Measurements from ENCODE around the gene ATXN1. TPM values are rescaled to one million over a fixed set of nuclear protein-coding genes. Genes with fewer than 3 reads are reported as not detected.
"Not testable (repeated sequence)": the region's sequence is repeated elsewhere in the genome, so short reads cannot be mapped to it uniquely, and the experiment has no call there.

Gene ATXN1
- total RNA-seq, 2 experiments from 2014 or later = 34.1 to 36.7 TPM

GRCh38 chr6:16406538-16406937 lies 354.7 kb downstream of the ATXN1 start:
- POLR2A ChIA-PET; H3K9me3 Mint-ChIP-seq; DNase-seq; H3K27me3 Mint-ChIP-seq; H3K4me3 Mint-ChIP-seq; H3K27ac Mint-ChIP-seq; intact Hi-C loops (cut with micrococcal nuclease): not testable (repeated sequence)
- peaks cover 51% of the 10 kb centered on the region for H3K4me1 Mint-ChIP-seq (ENCODE audit: low read depth)
- peaks cover 11% of the 10 kb centered on the region for H3K36me3 Mint-ChIP-seq
- CTCF ChIA-PET = interaction anchor here (0.8 to 1.5 kb wide), 6 partner anchors 10 to 120 kb away, joined by 3 to 5 read pairs (median 4); no protein-coding TSS in a partner anchor

- Mint-ChIP-seq H3K4me3 (no peak overlapping the region), H3K27ac (no peak overlapping the region), H3K9me3 (no peaks in the 10 kb centered on the region), H3K36me3 (peaks cover 12% of the 10 kb centered on the region), H3K4me1 (ENCODE audit: low read depth) (peaks cover 46% of the 10 kb centered on the region), H3K27me3 (no peaks in the 10 kb centered on the region)
- intact Hi-C loops (cut with micrococcal nuclease) = no loop called here
- DNase-seq = no peak
- ChIA-PET CTCF (interaction anchor here (1.1 to 1.4 kb wide), 2 partner anchors 9 to 73 kb away, joined by 5 read pairs; no protein-coding TSS in a partner anchor), POLR2A (no interaction called here)
Measured at GRCh38 chr6:16405375-16405774, 355.9 kb downstream of the ATXN1 start.

GRCh38 chr6:16404456-16404855 lies 356.8 kb downstream of the ATXN1 start:
- Mint-ChIP-seq H3K36me3 (peaks cover 12% of the 10 kb centered on the region), H3K27me3 (no peaks in the 10 kb centered on the region), H3K9me3 (no peaks in the 10 kb centered on the region), H3K4me1 (ENCODE audit: low read depth) (peaks cover 38% of the 10 kb centered on the region), H3K4me3 (no peak overlapping the region), H3K27ac (no peak overlapping the region)
- intact Hi-C loops (cut with micrococcal nuclease) = no loop called here
- CTCF ChIA-PET = interaction anchor here (2.1 kb wide), 1 partner anchor 10 kb away, joined by 9 read pairs; no protein-coding TSS in a partner anchor
- DNase-seq = no peak
- POLR2A ChIA-PET = no interaction called here

GRCh38 chr6:16403831-16404230 lies 357.4 kb downstream of the ATXN1 start:
- peak; percentile 21 for DNase-seq
- H3K4me3 Mint-ChIP-seq = no peak overlapping the region
- ChIA-PET POLR2A (interaction anchor here (0.5 kb wide), 1 partner anchor 35 kb away, joined by 3 read pairs; no protein-coding TSS in a partner anchor), CTCF (interaction anchor here (0.7 to 2.1 kb wide), 5 partner anchors 10 to 551 kb away, joined by 3 to 9 read pairs (median 3); no protein-coding TSS in a partner anchor)
- no peak overlapping the region for H3K27ac Mint-ChIP-seq
- H3K36me3 Mint-ChIP-seq = peaks cover 12% of the 10 kb centered on the region
- intact Hi-C loops (cut with micrococcal nuclease) = no loop called here
- peaks cover 34% of the 10 kb centered on the region for H3K4me1 Mint-ChIP-seq (ENCODE audit: low read depth)
- no peaks in the 10 kb centered on the region for H3K27me3 Mint-ChIP-seq
- H3K9me3 Mint-ChIP-seq = no peaks in the 10 kb centered on the region

GRCh38 chr6:16402581-16402900 lies 358.7 kb downstream of the ATXN1 start:
- POLR2A ChIA-PET = no interaction called here
- CTCF ChIA-PET = interaction anchor here (1.0 to 2.1 kb wide), 3 partner anchors 10 to 109 kb away, joined by 3 to 9 read pairs (median 3); no protein-coding TSS in a partner anchor
- Mint-ChIP-seq H3K4me3 (no peak overlapping the region), H3K36me3 (peaks cover 9% of the 10 kb centered on the region), H3K27ac (no peak overlapping the region), H3K27me3 (no peaks in the 10 kb centered on the region), H3K4me1 (ENCODE audit: low read depth) (peaks cover 36% of the 10 kb centered on the region), H3K9me3 (no peaks in the 10 kb centered on the region)
- DNase-seq = no peak
- intact Hi-C loops (cut with micrococcal nuclease) = no loop called here

GRCh38 chr6:16400248-16400760 lies 361.0 kb downstream of the ATXN1 start:
- Mint-ChIP-seq H3K27ac (no peak overlapping the region), H3K4me1 (ENCODE audit: low read depth) (peaks cover 38% of the 10 kb centered on the region), H3K36me3 (peaks cover 9% of the 10 kb centered on the region), H3K27me3 (no peaks in the 10 kb centered on the region), H3K9me3 (no peaks in the 10 kb centered on the region), H3K4me3 (no peak overlapping the region)
- intact Hi-C loops (cut with micrococcal nuclease) = no loop called here
- DNase-seq = no peak
- ChIA-PET POLR2A (no interaction called here), CTCF (interaction anchor here (0.6 to 1.6 kb wide), 2 partner anchors 10 to 1246 kb away, joined by 3 to 5 read pairs; no protein-coding TSS in a partner anchor)

GRCh38 chr6:16399695-16400094 lies 361.6 kb downstream of the ATXN1 start:
- DNase-seq = no peak
- no peak overlapping the region for H3K27ac Mint-ChIP-seq
- no peaks in the 10 kb centered on the region for H3K27me3 Mint-ChIP-seq
- intact Hi-C loops (cut with micrococcal nuclease) = no loop called here
- H3K9me3 Mint-ChIP-seq = no peaks in the 10 kb centered on the region
- peaks cover 34% of the 10 kb centered on the region for H3K4me1 Mint-ChIP-seq (ENCODE audit: low read depth)
- peaks cover 9% of the 10 kb centered on the region for H3K36me3 Mint-ChIP-seq
- ChIA-PET POLR2A (no interaction called here), CTCF (no interaction called here)
- H3K4me3 Mint-ChIP-seq = no peak overlapping the region

GRCh38 chr6:16399158-16399557 lies 362.1 kb downstream of the ATXN1 start:
- POLR2A ChIA-PET = no interaction called here
- Mint-ChIP-seq H3K27me3 (no peaks in the 10 kb centered on the region), H3K4me1 (ENCODE audit: low read depth) (peaks cover 31% of the 10 kb centered on the region), H3K9me3 (no peaks in the 10 kb centered on the region), H3K4me3 (no peak overlapping the region), H3K36me3 (peaks cover 9% of the 10 kb centered on the region), H3K27ac (no peak overlapping the region)
- DNase-seq = no peak
- CTCF ChIA-PET = no interaction called here
- intact Hi-C loops (cut with micrococcal nuclease) = no loop called here

GRCh38 chr6:16398587-16398986 lies 362.7 kb downstream of the ATXN1 start:
- Mint-ChIP-seq H3K4me1 (ENCODE audit: low read depth) (peaks cover 26% of the 10 kb centered on the region), H3K4me3 (no peak overlapping the region), H3K27me3 (no peaks in the 10 kb centered on the region), H3K9me3 (no peaks in the 10 kb centered on the region), H3K36me3 (peaks cover 9% of the 10 kb centered on the region), H3K27ac (no peak overlapping the region)
- ChIA-PET POLR2A (no interaction called here), CTCF (interaction anchor here (2.8 kb wide), 1 partner anchor 115 kb away, joined by 9 read pairs; no protein-coding TSS in a partner anchor)
- no peak for DNase-seq
- intact Hi-C loops (cut with micrococcal nuclease) = no loop called here

GRCh38 chr6:16397623-16398022 lies 363.6 kb downstream of the ATXN1 start:
- ChIA-PET POLR2A (interaction anchor here (0.9 kb wide), 1 partner anchor 16 kb away, joined by 3 read pairs; no protein-coding TSS in a partner anchor), CTCF (interaction anchor here (1.7 to 2.8 kb wide), 2 partner anchors 12 to 116 kb away, joined by 5 to 9 read pairs; no protein-coding TSS in a partner anchor)
- no peak overlapping the region for H3K27ac Mint-ChIP-seq
- intact Hi-C loops (cut with micrococcal nuclease) = loop anchor here (1.0 kb wide), 3 partner anchors 23 to 554 kb away; no protein-coding TSS in a partner anchor
- H3K4me1 Mint-ChIP-seq (ENCODE audit: low read depth) = peaks cover 30% of the 10 kb centered on the region
- H3K4me3 Mint-ChIP-seq = no peak overlapping the region
- H3K27me3 Mint-ChIP-seq = no peaks in the 10 kb centered on the region
- peak; percentile 27 for DNase-seq
- H3K9me3 Mint-ChIP-seq = no peaks in the 10 kb centered on the region
- peaks cover 9% of the 10 kb centered on the region for H3K36me3 Mint-ChIP-seq

GRCh38 chr6:16396497-16397319 lies 364.6 kb downstream of the ATXN1 start:
- intact Hi-C loops (cut with micrococcal nuclease) = loop anchor here (1.0 kb wide), 3 partner anchors 24 to 555 kb away; no protein-coding TSS in a partner anchor
- Mint-ChIP-seq H3K36me3 (peaks cover 8% of the 10 kb centered on the region), H3K4me3 (no peak overlapping the region), H3K4me1 (ENCODE audit: low read depth) (peaks cover 27% of the 10 kb centered on the region), H3K9me3 (no peaks in the 10 kb centered on the region), H3K27ac (no peak overlapping the region), H3K27me3 (no peaks in the 10 kb centered on the region)
- POLR2A ChIA-PET = interaction anchor here (0.9 kb wide), 1 partner anchor 17 kb away, joined by 3 read pairs; no protein-coding TSS in a partner anchor
- peak; percentile 44 for DNase-seq
- CTCF ChIA-PET = interaction anchor here (0.6 to 2.8 kb wide), 5 partner anchors 9 to 117 kb away, joined by 3 to 9 read pairs (median 5); no protein-coding TSS in a partner anchor

GRCh38 chr6:16394632-16395031 lies 366.6 kb downstream of the ATXN1 start:
- H3K4me3 Mint-ChIP-seq = no peak overlapping the region
- no peak overlapping the region for H3K27ac Mint-ChIP-seq
- H3K9me3 Mint-ChIP-seq = no peaks in the 10 kb centered on the region
- no peaks in the 10 kb centered on the region for H3K27me3 Mint-ChIP-seq
- ChIA-PET CTCF (interaction anchor here (1.4 kb wide), 2 partner anchors 117 to 377 kb away, joined by 3 to 4 read pairs; no protein-coding TSS in a partner anchor), POLR2A (no interaction called here)
- no peak for DNase-seq
- H3K4me1 Mint-ChIP-seq (ENCODE audit: low read depth) = peaks cover 24% of the 10 kb centered on the region
- H3K36me3 Mint-ChIP-seq = peaks cover 5% of the 10 kb centered on the region
- intact Hi-C loops (cut with micrococcal nuclease) = no loop called here
